Neural crest cell (in vitro differentiated cells): ENCODE data around the gene MMP12. TPM values are rescaled to one million over a fixed set of nuclear protein-coding genes. Genes with fewer than 3 reads are reported as not detected.

Source experiments
- DNase-seq: peaks from one replicate; pipeline ENCODE4 v3.0.0; 2021; ENCODE audit warnings: low read depth, mixed read lengths, low spot score
- H3K27ac Mint-ChIP-seq: one replicate; pipeline ENCODE4 v1.8.0; 2021; ENCODE audit warnings: mild to moderate bottlenecking, mixed read lengths; ENCODE audit not compliant: unreplicated experiment
- H3K27me3 Mint-ChIP-seq: 2 replicates; pipeline ENCODE4 v1.8.0; 2021; ENCODE audit warnings: low read depth, mild to moderate bottlenecking, mixed read lengths
- H3K36me3 Mint-ChIP-seq: 2 replicates; pipeline ENCODE4 v1.8.0; 2021; ENCODE audit warnings: low read depth, mild to moderate bottlenecking, mixed read lengths
- H3K4me1 Mint-ChIP-seq: 2 replicates; pipeline ENCODE4 v1.8.0; 2021; ENCODE audit warnings: mixed read lengths
- H3K4me3 Mint-ChIP-seq: one replicate; pipeline ENCODE4 v1.8.0; 2021; ENCODE audit warnings: mild to moderate bottlenecking, mixed read lengths
- H3K9me3 Mint-ChIP-seq: 2 replicates; pipeline ENCODE4 v1.8.0; 2021; ENCODE audit warnings: mixed read lengths
- long read RNA-seq: library from polyadenylated mRNA; unstranded; transcript quantifications from one replicate; pipeline ENCODE4 v2.0.0, GENCODE V29; 2020
- total RNA-seq: library from RNA; stranded (reverse); gene quantifications from 2 replicates; pipeline ENCODE4 v1.2.1, GENCODE V29; 2021
- TF ChIP-seq, protein P1 (sequence below): fragments of 200-600 bp; sonication (generic); conservative IDR thresholded peaks from 2 replicates; pipeline ENCODE4 v1.5.0; 2021; ENCODE audit warnings: antibody characterized with exemption, mild to moderate bottlenecking

The MMP12 gene
- total RNA-seq, result not detected in 2 replicates
- long read RNA-seq, result 0 reads

DNA sequence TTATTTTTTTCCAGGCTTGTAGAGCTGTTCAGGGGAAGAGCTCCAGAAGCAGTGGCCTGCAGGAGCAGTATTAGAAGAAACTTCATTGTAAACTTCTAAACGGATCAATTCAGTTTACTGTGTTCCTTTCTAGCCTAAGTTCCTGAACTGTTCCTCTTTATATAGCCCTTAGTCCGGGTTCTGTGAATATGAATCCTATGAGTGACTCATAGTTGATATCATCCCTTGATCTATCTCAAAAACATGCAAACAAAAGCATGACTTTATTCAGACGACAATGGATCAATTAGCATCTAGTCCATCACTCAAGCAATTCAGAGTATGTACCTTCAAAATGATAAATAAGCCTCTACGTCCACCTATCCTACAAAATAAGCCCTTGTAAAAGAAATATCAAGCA is at the start of gene MMP12:
TSS of gene MMP12 (minus strand) at position 131 of the 400 bp plus-strand sequence. CDS start at position 86, 45 bp downstream.
- Mint-ChIP-seq H3K36me3 (no peaks in the 10 kb centered on the region), H3K9me3 (no peaks in the 10 kb centered on the region), H3K4me3 (no peak within 1 kb of the TSS), H3K27ac (no peak within 1 kb of the TSS), H3K27me3 (no peaks in the 10 kb centered on the region), H3K4me1 (no peaks in the 10 kb centered on the region)
- TF ChIP-seq, protein P1, sequence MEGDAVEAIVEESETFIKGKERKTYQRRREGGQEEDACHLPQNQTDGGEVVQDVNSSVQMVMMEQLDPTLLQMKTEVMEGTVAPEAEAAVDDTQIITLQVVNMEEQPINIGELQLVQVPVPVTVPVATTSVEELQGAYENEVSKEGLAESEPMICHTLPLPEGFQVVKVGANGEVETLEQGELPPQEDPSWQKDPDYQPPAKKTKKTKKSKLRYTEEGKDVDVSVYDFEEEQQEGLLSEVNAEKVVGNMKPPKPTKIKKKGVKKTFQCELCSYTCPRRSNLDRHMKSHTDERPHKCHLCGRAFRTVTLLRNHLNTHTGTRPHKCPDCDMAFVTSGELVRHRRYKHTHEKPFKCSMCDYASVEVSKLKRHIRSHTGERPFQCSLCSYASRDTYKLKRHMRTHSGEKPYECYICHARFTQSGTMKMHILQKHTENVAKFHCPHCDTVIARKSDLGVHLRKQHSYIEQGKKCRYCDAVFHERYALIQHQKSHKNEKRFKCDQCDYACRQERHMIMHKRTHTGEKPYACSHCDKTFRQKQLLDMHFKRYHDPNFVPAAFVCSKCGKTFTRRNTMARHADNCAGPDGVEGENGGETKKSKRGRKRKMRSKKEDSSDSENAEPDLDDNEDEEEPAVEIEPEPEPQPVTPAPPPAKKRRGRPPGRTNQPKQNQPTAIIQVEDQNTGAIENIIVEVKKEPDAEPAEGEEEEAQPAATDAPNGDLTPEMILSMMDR, result no peak
- DNase-seq, result no peak

DNA sequence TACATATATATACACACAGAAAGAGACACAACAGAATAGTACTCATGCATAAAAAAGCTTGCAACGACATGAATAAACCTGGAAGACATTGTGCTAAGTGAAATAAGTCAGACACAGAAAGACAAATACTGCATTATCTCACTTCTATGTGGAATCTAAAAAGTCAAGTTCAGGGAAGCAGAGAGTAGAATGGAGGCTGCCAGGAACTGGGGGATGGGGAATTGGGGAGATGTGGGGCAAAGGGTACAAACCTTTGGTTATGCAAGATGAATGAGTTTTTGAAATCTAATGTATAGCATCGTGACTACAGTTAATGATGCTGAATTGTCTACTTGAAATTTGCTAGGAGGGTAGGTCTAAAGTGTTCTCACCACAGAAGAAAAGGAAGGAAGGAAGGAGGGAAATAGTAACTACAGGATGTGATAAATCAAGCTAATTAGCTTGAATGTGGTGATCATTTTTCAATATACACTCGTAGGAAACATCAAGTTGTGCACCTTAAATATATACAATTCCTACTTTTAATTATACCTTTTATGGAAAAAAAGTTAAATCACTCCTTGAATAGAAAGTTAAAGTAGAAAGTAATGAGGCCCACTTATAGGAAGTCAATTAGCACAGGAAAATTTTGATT is 46.9 kb upstream of the MMP12 start:
- H3K27ac Mint-ChIP-seq, result no peak overlapping the region
- H3K9me3 Mint-ChIP-seq, result no peaks in the 10 kb centered on the region
- no peak overlapping the region for H3K4me3 Mint-ChIP-seq
- TF ChIP-seq, protein P1, result no peak
- no peak for DNase-seq
- no peaks in the 10 kb centered on the region for H3K27me3 Mint-ChIP-seq
- H3K4me1 Mint-ChIP-seq, result no peaks in the 10 kb centered on the region
- H3K36me3 Mint-ChIP-seq, result no peaks in the 10 kb centered on the region

DNA sequence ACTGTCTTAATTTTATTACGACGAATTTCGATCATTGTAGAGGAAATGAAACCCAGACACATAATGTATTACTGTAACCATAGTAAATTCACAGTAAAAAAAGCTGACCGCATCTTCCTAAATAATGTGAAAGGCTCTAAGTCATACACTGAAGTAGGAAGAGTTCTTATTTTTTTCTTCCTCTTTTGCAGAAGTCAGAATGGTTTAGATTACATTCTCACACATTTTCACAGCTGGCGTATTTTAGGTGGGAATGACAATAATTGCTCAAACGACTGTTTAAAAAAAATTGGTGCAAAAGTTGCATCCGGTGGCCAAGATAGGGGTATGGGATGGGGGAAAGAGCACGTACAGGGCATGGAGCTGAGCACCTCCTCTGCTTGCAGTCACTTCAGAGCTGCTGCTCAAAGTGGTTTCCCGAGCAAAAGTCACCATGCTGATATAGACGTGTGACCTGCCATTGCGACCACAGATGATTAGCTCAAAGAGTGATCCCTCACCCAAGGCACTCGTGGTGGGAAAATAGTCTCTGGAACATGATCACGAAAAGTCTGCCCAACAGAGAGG is 45.4 kb upstream of the MMP12 start:
- TF ChIP-seq, protein P1, result no peak
- H3K9me3 Mint-ChIP-seq, result no peaks in the 10 kb centered on the region
- no peak overlapping the region for H3K4me3 Mint-ChIP-seq
- no peak overlapping the region for H3K27ac Mint-ChIP-seq
- no peak for DNase-seq
- no peaks in the 10 kb centered on the region for H3K27me3 Mint-ChIP-seq
- no peaks in the 10 kb centered on the region for H3K36me3 Mint-ChIP-seq
- H3K4me1 Mint-ChIP-seq, result no peaks in the 10 kb centered on the region

DNA sequence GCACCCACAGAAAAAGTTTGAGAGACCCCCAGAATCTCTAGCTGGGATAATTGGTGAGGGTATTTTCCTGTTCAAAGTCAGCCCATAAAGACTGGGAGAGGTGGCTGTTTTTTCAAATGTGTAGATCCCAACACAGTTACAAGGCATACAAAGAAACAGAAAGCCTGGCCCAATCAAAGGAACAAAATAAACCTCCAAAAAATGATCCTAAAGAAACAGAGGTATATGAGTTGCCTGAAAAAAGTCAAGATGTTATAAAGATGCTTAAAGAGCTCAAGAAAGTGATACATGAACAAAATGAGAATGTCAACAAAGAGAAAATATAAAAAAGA is 40.2 kb upstream of the MMP12 start:
- H3K4me3 Mint-ChIP-seq, result no peak overlapping the region
- no peaks in the 10 kb centered on the region for H3K36me3 Mint-ChIP-seq
- no peaks in the 10 kb centered on the region for H3K4me1 Mint-ChIP-seq
- H3K27ac Mint-ChIP-seq, result no peak overlapping the region
- no peak for DNase-seq
- H3K9me3 Mint-ChIP-seq, result no peaks in the 10 kb centered on the region
- TF ChIP-seq, protein P1, result no peak
- no peaks in the 10 kb centered on the region for H3K27me3 Mint-ChIP-seq

DNA sequence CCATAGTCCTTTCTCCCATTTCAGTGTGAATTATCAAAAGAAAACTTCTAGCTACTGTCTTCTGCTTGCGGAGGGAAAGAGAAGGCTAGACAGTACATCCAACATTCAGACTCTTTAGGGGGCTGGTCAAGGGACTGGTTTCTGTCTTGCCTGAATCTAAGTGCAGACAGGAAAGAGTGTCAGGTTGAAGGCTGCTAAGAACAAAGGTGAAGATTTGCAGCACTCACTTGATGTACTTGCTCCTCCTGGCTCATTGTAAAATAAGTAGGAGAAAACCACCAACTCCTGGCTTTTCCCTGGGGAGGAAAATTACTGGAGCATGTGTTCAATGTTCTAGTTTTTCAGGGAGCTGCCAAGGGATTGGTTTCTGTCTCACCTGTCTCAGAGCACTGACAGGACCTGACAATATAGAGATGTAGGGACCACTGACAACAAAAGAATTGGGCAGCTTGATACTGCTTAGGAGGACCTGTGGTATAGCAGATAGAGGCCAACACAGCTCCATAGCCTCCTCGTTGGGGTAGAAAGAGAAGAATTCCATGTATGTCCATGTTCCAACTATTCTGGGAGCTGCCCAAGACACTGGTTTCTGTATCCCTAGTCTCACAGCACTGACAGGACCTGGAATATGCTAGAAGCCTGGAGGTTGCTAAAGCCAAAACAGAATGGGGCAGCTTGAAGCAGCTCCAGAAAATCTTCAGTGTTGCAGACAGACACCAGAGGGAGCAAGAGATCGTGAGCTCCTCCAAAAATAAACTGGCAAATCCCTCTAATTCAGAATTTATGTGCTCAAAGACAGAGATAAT is 39.7 kb upstream of the MMP12 start:
- DNase-seq, result no peak
- Mint-ChIP-seq H3K36me3 (no peaks in the 10 kb centered on the region), H3K27ac (no peak overlapping the region), H3K4me1 (no peaks in the 10 kb centered on the region), H3K4me3 (no peak overlapping the region), H3K9me3 (peaks cover 2% of the 10 kb centered on the region), H3K27me3 (no peaks in the 10 kb centered on the region)
- TF ChIP-seq, protein P1, result peak; percentile 68
